AML-193 (cell line): ENCODE data around the gene SCARB1.
"Not testable (repeated sequence)": the region's sequence is repeated elsewhere in the genome, so short reads cannot be mapped to it uniquely, and the experiment has no call there.

ENCODE experiments used
- DNase-seq, 2 experiments: peaks; one replicate each; lab custom pipeline; 2025; lab: John Stamatoyannopoulos, UW

Gene SCARB1

GRCh38 chr12:124883263-124884130 lies 19.8 kb upstream of the SCARB1 start:
- no peak for DNase-seq

DNA sequence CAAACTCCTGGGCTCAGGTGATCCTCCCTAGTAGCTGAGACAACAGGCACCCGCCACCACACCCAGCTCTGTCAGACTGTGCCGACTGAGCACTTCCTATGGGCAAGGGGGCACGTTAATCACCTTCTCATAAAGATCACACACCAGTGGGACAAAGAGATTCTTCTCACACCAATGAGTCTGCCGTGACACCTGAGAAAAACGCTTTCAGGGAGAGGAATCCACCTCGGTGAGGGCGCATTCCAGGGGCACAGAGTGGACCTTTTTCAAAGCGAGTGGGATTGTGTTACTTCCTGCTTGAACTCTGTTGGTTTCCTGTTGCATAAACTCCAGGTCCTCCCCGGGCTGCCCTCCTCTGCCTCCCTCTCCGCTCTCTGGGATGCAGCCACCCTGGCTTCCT lies 17.5 kb upstream of the SCARB1 start:
- peak; percentile 18 to 31 for DNase-seq

GRCh38 chr12:124880335-124880734 lies 16.7 kb upstream of the SCARB1 start:
- DNase-seq = not testable (repeated sequence)

GRCh38 chr12:124878795-124879516 lies 15.3 kb upstream of the SCARB1 start:
- no peak for DNase-seq

GRCh38 chr12:124877423-124877822 lies 13.8 kb upstream of the SCARB1 start:
- no peak for DNase-seq

- DNase-seq = no peak
These were observed 12.5 kb upstream of the SCARB1 start for GRCh38 chr12:124876171-124876570.

GRCh38 chr12:124875803-124876132 lies 12.1 kb upstream of the SCARB1 start:
- no peak for DNase-seq

- no peak for DNase-seq
These were observed 11.5 kb upstream of the SCARB1 start for GRCh38 chr12:124874988-124875802.

DNA sequence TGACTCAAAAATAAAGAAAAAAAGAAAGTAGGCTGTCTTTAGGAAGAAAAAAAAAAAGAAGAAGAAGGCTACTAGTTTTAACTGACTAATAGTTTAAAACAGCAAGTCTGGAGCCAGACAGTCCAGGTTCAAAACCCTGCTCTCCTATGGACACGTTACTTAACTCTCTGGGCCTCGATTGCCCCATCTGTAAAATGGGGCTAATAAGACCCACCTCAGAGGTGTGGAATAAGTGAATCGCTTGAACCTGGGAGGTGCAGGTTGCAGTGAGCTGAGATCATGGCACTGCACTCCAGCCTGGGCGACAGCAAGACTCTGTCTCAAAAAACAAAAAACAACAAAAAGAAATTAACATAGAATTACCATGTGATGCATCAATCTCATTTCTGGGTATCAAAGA lies 10.5 kb upstream of the SCARB1 start:
- no peak for DNase-seq

GRCh38 chr12:124872068-124872719 lies 8.5 kb upstream of the SCARB1 start:
- DNase-seq = no peak

DNA sequence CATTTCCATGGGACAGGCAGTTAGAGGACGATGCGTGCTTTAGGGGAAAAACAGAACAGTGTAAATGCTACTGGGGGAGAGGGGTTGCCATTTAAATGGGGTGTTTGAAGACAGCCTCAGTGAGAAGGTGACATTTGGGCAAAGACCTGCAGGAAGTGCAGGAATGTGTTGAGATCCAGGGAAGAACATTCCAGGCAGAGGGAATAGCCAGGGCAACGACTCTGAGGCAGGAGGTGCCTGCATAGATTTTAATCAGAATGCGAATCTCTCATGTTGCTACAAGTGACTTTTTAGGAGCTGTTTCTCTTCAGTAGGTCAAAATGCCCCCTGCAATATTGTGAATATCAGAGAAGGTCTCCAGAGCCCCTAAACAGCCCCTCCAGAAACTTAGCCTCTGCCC lies 7.6 kb upstream of the SCARB1 start:
- no peak for DNase-seq

DNA sequence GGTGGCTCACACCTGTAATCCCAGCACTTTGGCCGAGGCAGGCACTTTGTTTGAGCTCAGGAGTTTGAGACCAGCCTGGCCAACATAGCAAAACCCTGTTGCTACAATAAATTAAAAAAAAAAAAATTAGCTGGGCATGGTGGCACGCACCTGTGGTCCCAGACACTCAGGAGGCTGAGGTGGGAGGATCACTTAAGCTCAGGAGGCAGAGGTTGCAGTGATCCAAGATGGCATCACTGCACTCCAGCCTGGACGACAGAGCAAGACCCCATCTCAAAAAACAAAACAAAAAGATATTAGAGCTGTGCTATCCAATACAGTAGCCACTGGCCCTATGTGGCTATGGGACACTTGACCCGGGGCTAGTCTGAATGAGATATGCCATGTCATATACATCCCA lies 6.9 kb upstream of the SCARB1 start:
- no peak for DNase-seq

- DNase-seq = peak; percentile 94 to 96
These were observed 5.5 kb upstream of the SCARB1 start for GRCh38 chr12:124869059-124869665.

DNA sequence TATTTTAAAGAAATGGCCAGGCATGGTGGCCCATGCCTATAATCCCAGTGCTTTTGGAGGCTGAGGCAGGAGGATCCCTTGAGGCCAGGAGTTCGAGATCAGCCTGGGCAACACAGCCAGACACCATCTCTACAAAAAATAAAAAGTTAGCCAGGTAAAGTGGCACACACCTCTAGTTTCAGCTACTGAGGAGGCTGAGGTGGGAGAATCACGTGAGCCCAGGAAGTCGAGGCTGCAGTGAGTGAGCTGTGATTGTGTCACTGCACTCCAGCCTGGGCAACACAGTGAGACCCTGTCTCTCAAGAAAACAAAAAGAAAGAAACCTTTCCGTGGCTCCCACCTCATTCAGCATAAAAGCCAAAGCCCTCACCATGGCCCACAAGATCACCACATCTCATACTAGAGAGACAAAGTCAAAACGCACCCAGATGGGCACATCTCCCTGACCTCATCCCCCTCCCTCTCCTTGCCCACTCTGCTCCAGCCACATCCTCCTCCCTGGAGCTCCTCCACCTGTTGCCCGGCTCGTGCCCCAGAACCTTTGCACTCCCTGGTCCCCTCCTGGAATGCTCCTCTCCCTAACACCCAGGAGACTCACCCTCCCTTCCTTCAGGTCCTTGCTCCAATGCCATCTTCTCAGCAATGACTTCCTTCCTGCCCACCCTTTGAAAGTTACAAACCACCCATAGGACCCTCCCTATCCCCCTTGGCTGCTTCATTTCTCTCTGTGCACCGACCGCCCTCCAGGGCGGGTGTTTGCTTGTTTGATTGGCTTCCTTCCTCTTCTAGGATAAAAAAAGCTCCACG lies 4.8 kb upstream of the SCARB1 start:
- DNase-seq = no peak

DNA sequence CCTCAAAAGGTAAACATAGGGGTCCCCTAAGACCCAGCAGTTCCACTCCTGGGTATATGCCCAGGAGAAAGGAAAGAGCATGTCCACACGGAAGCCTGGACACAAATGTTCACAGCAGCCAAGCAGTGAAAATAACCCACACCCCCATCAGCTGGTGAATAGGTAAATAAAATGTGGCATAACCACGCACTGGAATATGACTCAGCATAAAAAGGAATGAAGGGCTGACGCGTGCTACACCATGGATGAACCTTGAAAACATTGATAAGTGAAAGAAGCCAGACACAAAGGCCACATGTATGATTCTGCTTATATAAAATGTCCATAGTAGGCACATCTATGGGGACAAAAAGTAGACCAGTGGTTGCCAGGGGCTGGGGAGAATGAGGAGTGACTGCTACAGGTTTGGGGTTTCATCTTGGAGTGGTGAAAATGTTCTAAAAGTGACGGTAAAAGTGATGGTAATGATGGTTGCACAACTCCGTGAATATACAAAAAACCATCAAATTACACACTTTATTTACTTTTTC lies 3.8 kb upstream of the SCARB1 start:
- DNase-seq = no peak

- no peak for DNase-seq
These were observed 3.3 kb upstream of the SCARB1 start for GRCh38 chr12:124866883-124867400.

- DNase-seq = no peak
These were observed 2.7 kb upstream of the SCARB1 start for GRCh38 chr12:124866195-124866882.

DNA sequence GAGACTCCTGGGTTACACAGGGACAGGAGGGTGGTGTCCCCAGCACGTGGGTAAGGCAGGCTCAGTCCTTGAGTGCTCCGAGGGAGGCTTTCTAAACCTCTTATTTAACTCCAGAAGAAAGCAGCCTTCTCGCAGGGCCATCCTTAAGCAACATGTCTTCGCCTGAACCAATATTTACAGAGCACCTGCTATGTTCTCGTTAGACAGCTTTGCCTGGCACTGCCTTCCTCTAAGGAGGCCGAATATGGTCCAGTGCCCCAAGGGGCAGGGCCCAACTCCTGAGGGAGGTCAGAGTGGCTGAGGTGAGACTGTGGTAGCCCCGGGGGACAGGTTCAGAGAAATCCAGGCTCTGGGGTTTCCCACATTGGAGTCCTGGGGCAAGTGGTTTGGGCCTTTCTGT lies 2.1 kb upstream of the SCARB1 start:
- no peak for DNase-seq

- no peak for DNase-seq
These were observed 675 bp upstream of the SCARB1 start for GRCh38 chr12:124864326-124864752.
